K562 (cell line): ENCODE results near the gene TRAF5. TPM values are rescaled to one million over a fixed set of nuclear protein-coding genes. Genes with fewer than 3 reads are reported as not detected.
A peak's percentile ranks its signal among the peaks of the same experiment; 100 is the strongest.
"Not testable (repeated sequence)": the region's sequence is repeated elsewhere in the genome, so short reads cannot be mapped to it uniquely, and the experiment has no call there.

Source experiments
- ATAC-seq: fragments of 200-7000 bp; cut with Tn5 transposase; 3 replicates; pipeline ENCODE4 v1.9.1; 2020; ENCODE audit warnings: moderate library complexity
- BruUV-seq: library from RNA; stranded (reverse); fragments of 400-500 nt; replicated peaks from 2 replicates; lab custom pipeline; 2021; lab: Mats Ljungman, UMichigan
- CTCF ChIA-PET: fragments of 300-600 bp; formaldehyde crosslinking; extraction: SDS; loops from one replicate; lab custom pipeline; 2021; ENCODE audit warnings: low intra/inter-chr PET ratio; lab: Yijun Ruan, JAX
- POLR2A ChIA-PET: fragments of 300-600, 350-650 bp; sonication (Branson Sonifier 250); formaldehyde crosslinking; extraction: SDS; loops from one replicate; lab custom pipeline; 2021; ENCODE audit warnings: antibody characterized with exemption, inconsistent platforms; lab: Yijun Ruan, JAX
- DNase-seq, 4 experiments: peaks; one replicate each; pipeline versions ENCODE4 v3.0.0 to v3.0.0-alpha.2; 2011 to 2018; ENCODE audit warnings: low spot score in 3 of 4, mixed read lengths in 3 of 4; ENCODE audit errors: extremely low read depth in 1 of 4
- FAIRE-seq: peaks from 2 replicates; lab custom pipeline; 2011; peaks lifted over from hg19 to GRCh38; lab: Jason Lieb, UNC
- H2AFZ ChIP-seq: 2 replicates; pipeline ENCODE4 v1.6.0; 2011; ENCODE audit warnings: low read depth, low read length, control low read depth, inconsistent platforms
- H3K27ac ChIP-seq: fragments of 200-600 bp; 3 replicates; pipeline ENCODE4 v1.8.0; 2011; ENCODE audit warnings: low read depth, mild to moderate bottlenecking, control low read depth, inconsistent platforms, low read length, moderate library complexity, mixed read lengths; ENCODE audit errors: extremely low read depth
- H3K27me3 ChIP-seq, 2 experiments: fragments of 300-600 bp in 1 of 2; 2 replicates in 1 of 2; 3 replicates in 1 of 2; pipeline versions ENCODE4 v1.6.0 to v1.8.0; 2011; ENCODE audit warnings: inconsistent platforms in 2 of 2, low read length in 2 of 2, mild to moderate bottlenecking in 1 of 2, mixed read lengths in 1 of 2, moderate library complexity in 1 of 2; ENCODE audit not compliant: control insufficient read depth in 2 of 2, insufficient read depth in 2 of 2
- H3K36me3 ChIP-seq: fragments of 300-600 bp; 3 replicates; pipeline ENCODE4 v1.8.0; 2011; ENCODE audit warnings: mild to moderate bottlenecking, low read length, inconsistent platforms; ENCODE audit not compliant: control insufficient read depth, insufficient read depth
- H3K4me1 ChIP-seq, 2 experiments: fragments of 200-600 bp in 1 of 2; replicated peaks in 1 of 2; 2 replicates in 1 of 2; 3 replicates in 1 of 2; pipeline versions ENCODE4 v1.5.1 to v1.8.0; 2011; ENCODE audit warnings: inconsistent platforms in 2 of 2, low read length in 2 of 2, mild to moderate bottlenecking in 1 of 2, mixed read lengths in 1 of 2, moderate library complexity in 1 of 2; ENCODE audit not compliant: control insufficient read depth in 2 of 2, insufficient read depth in 2 of 2
- H3K4me2 ChIP-seq: 2 replicates; pipeline ENCODE4 v1.6.1; 2011; ENCODE audit warnings: low read length, control low read depth, inconsistent platforms, mixed read lengths; ENCODE audit not compliant: insufficient read depth
- H3K4me3 ChIP-seq: fragments of 200-600 bp; sonication (generic), shearing (Covaris generic); 2 replicates; pipeline ENCODE4 v1.5.1; 2016; ENCODE audit warnings: control low read depth, inconsistent platforms
- H3K79me2 ChIP-seq: fragments of 200-600 bp; 3 replicates; pipeline ENCODE4 v1.8.0; 2011; ENCODE audit warnings: low read length, inconsistent platforms; ENCODE audit not compliant: control insufficient read depth, insufficient read depth
- H3K9ac ChIP-seq, 2 experiments: 2 replicates each; pipeline versions ENCODE4 v1.6.0 to v1.6.1; 2011; ENCODE audit warnings: low read depth in 2 of 2, low read length in 2 of 2, control low read depth in 1 of 2, inconsistent platforms in 1 of 2, mild to moderate bottlenecking in 1 of 2, mixed read lengths in 1 of 2; ENCODE audit not compliant: insufficient read depth in 1 of 2
- H3K9me1 ChIP-seq: one replicate; pipeline ENCODE4 v1.6.0; 2011; ENCODE audit warnings: inconsistent platforms, mild to moderate bottlenecking, low read length, moderate library complexity; ENCODE audit not compliant: control insufficient read depth, insufficient read depth
- H3K9me3 ChIP-seq: replicated peaks from 2 replicates; pipeline ENCODE4 v1.5.1; 2011; ENCODE audit warnings: low read depth, low read length, inconsistent platforms; ENCODE audit not compliant: control insufficient read depth, insufficient read depth
- H4K20me1 ChIP-seq: replicated peaks from 2 replicates; pipeline ENCODE4 v1.6.1; 2011; ENCODE audit warnings: low read length, inconsistent platforms, mixed read lengths; ENCODE audit not compliant: control insufficient read depth, insufficient read depth
- ARID1B ChIP-seq: fragments of 450-650 bp; IDR thresholded peaks from 2 replicates; pipeline ENCODE4 v1.6.1; 2016; ENCODE audit warnings: antibody characterized with exemption, mild to moderate bottlenecking, inconsistent platforms
- ATF3 ChIP-seq, 2 experiments: fragments of 450-650 bp in 1 of 2; sonication (generic) in 1 of 2; formaldehyde crosslinking in 1 of 2; IDR thresholded peaks in 1 of 2; conservative IDR thresholded peaks in 1 of 2; 2 replicates each; pipeline versions ENCODE4 v1.6.1 to v1.8.1; 2016 to 2023; ENCODE audit warnings: mild to moderate bottlenecking in 2 of 2, moderate library complexity in 2 of 2, inconsistent platforms in 1 of 2, missing genetic modification reagents in 1 of 2
- BCOR ChIP-seq: fragments of 450-650 bp; IDR thresholded peaks from 2 replicates; pipeline ENCODE4 v1.6.1; 2016
- CHD2 ChIP-seq: IDR thresholded peaks from 2 replicates; pipeline ENCODE4 v1.6.1; 2011; ENCODE audit warnings: low read depth, low read length
- CREM ChIP-seq: IDR thresholded peaks from 2 replicates; pipeline ENCODE4 v1.6.1; 2014; ENCODE audit warnings: antibody characterized with exemption, low read depth
- DMBX1 ChIP-seq: fragments of 250-450 bp; sonication (Bioruptor Pico); IDR thresholded peaks from 2 replicates; pipeline ENCODE4 v1.8.0; 2022; ENCODE audit warnings: inconsistent platforms, mild to moderate bottlenecking, moderate library complexity, borderline replicate concordance
- ELF4 ChIP-seq: fragments of 450-650 bp; formaldehyde crosslinking; IDR thresholded peaks from 2 replicates; pipeline ENCODE4 v1.4.0; 2022; ENCODE audit warnings: missing genetic modification characterization
- EP300 ChIP-seq: IDR thresholded peaks from 2 replicates; pipeline ENCODE4 v1.6.1; 2012; ENCODE audit warnings: low read length, improper control_type of control experiment
- MTA2 ChIP-seq: fragments of 450-650 bp; IDR thresholded peaks from 2 replicates; pipeline ENCODE4 v1.6.1; 2016; ENCODE audit warnings: low read depth
- NCOR1 ChIP-seq: fragments of 450-650 bp; IDR thresholded peaks from 2 replicates; pipeline ENCODE4 v1.6.1; 2016; ENCODE audit warnings: mild to moderate bottlenecking, moderate library complexity
- RCOR1 ChIP-seq, 2 experiments: IDR thresholded peaks; 2 replicates each; pipeline ENCODE4 v1.6.1; 2012; ENCODE audit warnings: low read depth in 2 of 2, low read length in 2 of 2, borderline replicate concordance in 1 of 2, improper control_type of control experiment in 1 of 2
- SMARCC2 ChIP-seq: fragments of 450-650 bp; IDR thresholded peaks from 2 replicates; pipeline ENCODE4 v1.6.1; 2017; ENCODE audit warnings: antibody characterized with exemption, moderate library complexity, mild to moderate bottlenecking, low read depth
- TCF3 ChIP-seq: sonication (generic); formaldehyde crosslinking; IDR thresholded peaks from 2 replicates; pipeline ENCODE4 v1.4.0; 2020; ENCODE audit warnings: mild to moderate bottlenecking, missing genetic modification reagents
- TFAP4 ChIP-seq: sonication (generic); formaldehyde crosslinking; IDR thresholded peaks from 2 replicates; pipeline ENCODE4 v1.8.0; 2022; ENCODE audit warnings: missing genetic modification reagents, mild to moderate bottlenecking, moderate library complexity, borderline replicate concordance
- ZMIZ1 ChIP-seq, 2 experiments: fragments of 150-350 bp in 1 of 2; IDR thresholded peaks; 2 replicates each; pipeline ENCODE4 v1.6.1; 2012 to 2016; ENCODE audit warnings: low read depth in 2 of 2, low read length in 2 of 2, mild to moderate bottlenecking in 1 of 2, moderate library complexity in 1 of 2
- ZNF384 ChIP-seq: IDR thresholded peaks from 2 replicates; pipeline ENCODE4 v1.6.1; 2012; ENCODE audit warnings: low read depth, low read length, improper control_type of control experiment
- ZNF589 ChIP-seq: fragments of 200-800 bp; sonication (Bioruptor generic); IDR thresholded peaks from 2 replicates; pipeline ENCODE4 v1.6.1; 2016; ENCODE audit warnings: low read depth, missing genetic modification characterization, missing compliant biosample characterization
- WGBS: fragments of 100-300 bp; shearing (Covaris generic); methylation state at CpG from one replicate; pipeline ENCODE4 v1.1.6; 2016; ENCODE audit warnings: low coverage, mixed read lengths; ENCODE audit not compliant: insufficient coverage; ENCODE audit errors: missing lambda C conversion rate; 5-methylcytosine and 5-hydroxymethylcytosine counted together
- in situ Hi-C: fragments of 300-500 bp; cut with MboI; formaldehyde crosslinking; loops from 4 replicates; pipeline ENCODE4 v1.15.0; 2018; ENCODE audit warnings: inconsistent platforms, mixed read lengths
- intact Hi-C: fragments of 100-400 bp; cut with micrococcal nuclease; formaldehyde crosslinking; loops from 2 replicates; pipeline ENCODE4 v1.14.2; 2022
- polyA plus RNA-seq, 8 experiments: library from polyadenylated mRNA; depleted of rRNA in 4 of 8; stranded (reverse) in 5 of 8; unstranded in 3 of 8; fragments of >200 nt; fragmentation: Nextera tagmentation in 2 of 8; fragmentation: Illumina TruSeq in 1 of 8; extraction: Ambion mirVana in 2 of 8; extraction: Trizol in 1 of 8; gene quantifications; 2 replicates each; pipeline versions ENCODE4 v1.2.1 to v1.2.3, GENCODE V29; 2011 to 2014; ENCODE audit warnings: inconsistent platforms in 1 of 8, missing spikeins in 1 of 8
- total RNA-seq, 7 experiments: library from RNA; depleted of rRNA in 6 of 7; stranded (reverse); fragments of >200 nt in 6 of 7; fragmentation: Illumina TruSeq in 2 of 7; extraction: Trizol in 2 of 7; gene quantifications; 2 replicates each; pipeline versions ENCODE4 v1.2.1 to v1.2.3, GENCODE V29; 2011 to 2021; ENCODE audit warnings: low replicate concordance in 1 of 7

TRAF5 gene
- total and polyA plus RNA-seq, 9 of the 15 experiments (the other 6 are each of a cell fraction or from before 2014, with no cell fraction given), result 2.0 to 9.3 (median 5.3) TPM

- ATAC-seq (peak; percentile 66), FAIRE-seq (peak; percentile 55), DNase-seq (peak in 1 of 4 experiments; percentile 83)
- not testable (repeated sequence) for H3K27me3 ChIP-seq; H3K27ac ChIP-seq; H3K4me3 ChIP-seq; H3K36me3 ChIP-seq; H3K4me2 ChIP-seq; H3K9me1 ChIP-seq; H3K9ac ChIP-seq; H2AFZ ChIP-seq; H4K20me1 ChIP-seq; H3K79me2 ChIP-seq; BruUV-seq; H3K9me3 ChIP-seq; TF ChIP-seq ATF3 (CRISPR knock-in tag; conservative IDR thresholded peaks at IDR 0.05)
- peaks cover 10 to 13% of the 10 kb centered on the region in 2 experiments; a peak in 4 of 5 replicates for H3K4me1 ChIP-seq
- in situ Hi-C loops, result loop anchor here (5.0 to 10.0 kb wide), 2 partner anchors 151 to 333 kb away; no protein-coding TSS in a partner anchor
- ChIA-PET CTCF (interaction anchor here (0.5 kb wide), 1 partner anchor 62 kb away, joined by 3 read pairs; the partner anchor contains the start of gene RCOR3), POLR2A (interaction anchor here (0.6 to 1.6 kb wide), 4 partner anchors 12 to 148 kb away, joined by 3 to 4 read pairs (median 4); no protein-coding TSS in a partner anchor)
- intact Hi-C loops, result loop anchor here (2.0 kb wide), 2 partner anchors 31 to 61 kb away; no protein-coding TSS in a partner anchor
- 2% methylated on average over 7 of the region's 7 CpGs for WGBS
- TF ChIP-seq ATF3 (IDR thresholded peaks at IDR 0.05) (0 out of 2 replicates have a peak, but pooled peaks have one; percentile 22), BCOR (peak; percentile 81), ZNF589 (CRISPR knock-in tag) (0 out of 2 replicates have a peak, but pooled peaks have one; percentile 22), SMARCC2 (peak; percentile 70), ARID1B (peak; percentile 94), ELF4 (CRISPR knock-in tag) (0 out of 2 replicates have a peak, but pooled peaks have one; percentile 49), CHD2 (peak; percentile 0; the same call in 1 of the 2 replicates), CREM (peak; percentile 56), TCF3 (CRISPR knock-in tag) (peak; percentile 91), TFAP4 (CRISPR knock-in tag) (peak; percentile 12; the same call in 1 of the 2 replicates), ZMIZ1 (IDR thresholded peaks at IDR 0.05; ENCODE audit: low read depth in 2 of 2, low read length in 2 of 2) (peak in 1 of 2 experiments; percentile 39; a peak in 1 of 4 replicates), ZNF384 (peak; percentile 70), MTA2 (peak; percentile 85), NCOR1 (peak; percentile 85), RCOR1 (IDR thresholded peaks at IDR 0.05; ENCODE audit: borderline replicate concordance in 1 of 2, low read depth in 2 of 2, low read length in 2 of 2) (peak; percentile 59 to 92; a peak in 3 of 4 replicates), EP300 (peak; percentile 49; the same call in 1 of the 2 replicates), DMBX1 (peak; percentile 48; the same call in 1 of the 2 replicates)
Measured at GRCh38 chr1:211321646-211322045, 5.0 kb upstream of the TRAF5 start.
